Measurements from ENCODE around the gene IFI6. TPM values are rescaled to one million over a fixed set of nuclear protein-coding genes. Genes with fewer than 3 reads are reported as not detected.

IFI6 gene
- total RNA-seq, 1 experiment from 2014 or later, result 14.8 TPM

GRCh38 chr1:27704958-27705357 is 33.0 kb upstream of the IFI6 start:
- CTCF ChIA-PET, result no interaction called here
- RAD21 ChIA-PET (ENCODE audit: low non-redundant PET in 1 of 2, low total read pairs in 2 of 2, uncharacterized antibody in 2 of 2, unreplicated experiment in 2 of 2), result no interaction called here

More at GRCh38 chr1:27704958-27705357, 33.0 kb upstream of the IFI6 start:
- ATAC-seq (no peak), DNase-seq (ENCODE audit: low read depth, low spot score) (no peak)
- Histone ChIP-seq H3K9me2 (ENCODE audit: insufficient read depth) (no peaks in the 10 kb centered on the region), H3K27ac (ENCODE audit: low read depth, low read length) (no peak overlapping the region), H3K79me2 (ENCODE audit: insufficient read depth, low read length) (no peaks in the 10 kb centered on the region), H4K20me1 (ENCODE audit: insufficient read depth) (no peaks in the 10 kb centered on the region), H3K36me3 (ENCODE audit: control insufficient read depth in 1 of 2, insufficient read depth in 2 of 2, low read length in 2 of 2) (no peaks in the 10 kb centered on the region), H3K4me3 (replicated peaks in 1 of 2; ENCODE audit: low read depth in 1 of 2, low read length in 2 of 2) (no peak overlapping the region), H3K4me2 (ENCODE audit: low read length) (no peak overlapping the region), H3K4me1 (ENCODE audit: control insufficient read depth in 1 of 2, insufficient read depth in 2 of 2, low read length in 2 of 2) (no peaks in the 10 kb centered on the region), H3K27me3 (ENCODE audit: insufficient read depth, low read length) (no peaks in the 10 kb centered on the region), H3K9ac (ENCODE audit: low read length) (no peak overlapping the region), H3K9me3 (ENCODE audit: control insufficient read depth in 1 of 2, insufficient read depth in 1 of 2, low read depth in 1 of 2, low read length in 2 of 2) (peaks cover 0 to 5% of the 10 kb centered on the region in 2 experiments; a peak in 1 of 4 replicates), H2AFZ (ENCODE audit: low read depth, low read length, poor library complexity, severe bottlenecking) (peak overlapping the region; percentile 80)
- TF ChIP-seq EGR1 (IDR thresholded peaks at IDR 0.05; ENCODE audit: low read depth) (no peak), ELF1 (IDR thresholded peaks at IDR 0.05; ENCODE audit: borderline replicate concordance, low read depth) (no peak), MAX (IDR thresholded peaks at IDR 0.05) (no peak), ZFX (IDR thresholded peaks at IDR 0.05) (no peak), EZH2phosphoT487 (IDR thresholded peaks at IDR 0.05; ENCODE audit: borderline replicate concordance) (no peak), REST (IDR thresholded peaks at IDR 0.05; ENCODE audit: low read depth) (no peak), ATF3 (IDR thresholded peaks at IDR 0.05) (no peak), TCF7L2 (IDR thresholded peaks at IDR 0.05; ENCODE audit: borderline replicate concordance, extremely low read depth, insufficient read depth, insufficient read length) (no peak), ZBTB33 (IDR thresholded peaks at IDR 0.05; ENCODE audit: extremely low read depth, insufficient replicate concordance, low read length) (no peak), ZNF274 (IDR thresholded peaks at IDR 0.05; ENCODE audit: low read depth, low read length) (no peak)
- intact Hi-C loops (cut with micrococcal nuclease), result no loop called here
- POLR2A ChIA-PET, result interaction anchor here (0.8 kb wide), 1 partner anchor 68 kb away, joined by 4 read pairs; the partner anchor contains the start of gene STX12
- no TSS peak for BruUV-seq (replicated peaks)

Measured in HCT116 (cell line).